GM19193 (cell line): ENCODE results near the gene PEX3.
A peak's percentile ranks its signal among the peaks of the same experiment; 100 is the strongest.

ENCODE experiments used
- POLR2A ChIP-seq: IDR thresholded peaks from 4 replicates; pipeline ENCODE4 v1.6.1; 2011; ENCODE audit not compliant: insufficient read depth, insufficient read length; ENCODE audit errors: extremely low read depth

The PEX3 gene

GRCh38 chr6:143510991-143511891 is 60.6 kb downstream of the PEX3 start, which contains the start of gene FUCA2:
TSS of gene FUCA2 (minus strand) at chr6:143511720. CDS start at chr6:143511634, 86 bp downstream.
- peak; percentile 71 for TF ChIP-seq POLR2A

- no peak for TF ChIP-seq POLR2A
These were observed 62.8 kb downstream of the PEX3 start for GRCh38 chr6:143513410-143513809.

GRCh38 chr6:143515061-143515760 is 64.6 kb downstream of the PEX3 start:
- no peak for TF ChIP-seq POLR2A

- TF ChIP-seq POLR2A: no peak
These were observed 65.3 kb downstream of the PEX3 start for GRCh38 chr6:143515766-143516355.

GRCh38 chr6:143516690-143517446 is 66.3 kb downstream of the PEX3 start:
- no peak for TF ChIP-seq POLR2A

- TF ChIP-seq POLR2A: no peak
These were observed 66.8 kb downstream of the PEX3 start for GRCh38 chr6:143517447-143517773.

- TF ChIP-seq POLR2A: no peak
These were observed 71.5 kb downstream of the PEX3 start for GRCh38 chr6:143522039-143522600.

GRCh38 chr6:143525356-143525755 is 74.8 kb downstream of the PEX3 start:
- no peak for TF ChIP-seq POLR2A

GRCh38 chr6:143527677-143528076 is 77.1 kb downstream of the PEX3 start:
- no peak for TF ChIP-seq POLR2A

GRCh38 chr6:143528164-143528811 is 77.7 kb downstream of the PEX3 start:
- no peak for TF ChIP-seq POLR2A

GRCh38 chr6:143529095-143529494 is 78.5 kb downstream of the PEX3 start:
- TF ChIP-seq POLR2A: no peak

- no peak for TF ChIP-seq POLR2A
These were observed 81.3 kb downstream of the PEX3 start for GRCh38 chr6:143531720-143532499.

- TF ChIP-seq POLR2A: no peak
These were observed 84.6 kb downstream of the PEX3 start for GRCh38 chr6:143535189-143535614.
